Measurements from ENCODE around the gene OR5K1. TPM values are rescaled to one million over a fixed set of nuclear protein-coding genes. Genes with fewer than 3 reads are reported as not detected.

OR5K1 gene
- not detected in 2 replicates for total RNA-seq

GRCh38 chr3:98462901-98463300 is at the start of gene OR5K1:
OR5K1 (plus strand) TSS chr3:98463201; CDS start chr3:98469577, 6,376 bp downstream.

GRCh38 chr3:98497381-98497780 is 34.4 kb downstream of the OR5K1 start, which contains the start of gene OR5K2:
OR5K2 (plus strand) TSS chr3:98497681; CDS start chr3:98497681, 0 bp downstream.

Other genes starting within 250 kb of the OR5K1 start
- gene OR5H6, start 199.0 kb upstream of the OR5K1 start, total RNA-seq = not detected in 2 replicates
- not detected in 2 replicates for gene OR5H2, start 180.7 kb upstream of the OR5K1 start, total RNA-seq
- gene OR5K4, start 109.3 kb upstream of the OR5K1 start, total RNA-seq = not detected in 2 replicates
- not detected in 2 replicates for gene OR5K3, start 72.5 kb upstream of the OR5K1 start, total RNA-seq
- not detected in 2 replicates for gene OR5K2, start 34.5 kb downstream of the OR5K1 start, total RNA-seq
- 76.4 and 152 TPM in 2 replicates for gene CLDND1, start 59.7 kb downstream of the OR5K1 start, total RNA-seq
- not detected in 2 replicates for gene GPR15, start 68.8 kb downstream of the OR5K1 start, total RNA-seq
- 14.4 and 21.3 TPM in 2 replicates for gene CPOX, start 130.4 kb downstream of the OR5K1 start, total RNA-seq

Data from bladder microvascular endothelial cell (primary cell).